Right ventricle myocardium inferior (tissue), 1 donor: ENCODE results near the gene FAM163B. TPM values are rescaled to one million over a fixed set of nuclear protein-coding genes. Genes with fewer than 3 reads are reported as not detected.

Source experiments
- ATAC-seq: fragments of 200-7000 bp; cut with Tn5 transposase; one replicate; pipeline ENCODE4 v1.9.1; 2020; ENCODE audit warnings: mild to moderate bottlenecking, moderate library complexity
- DNase-seq: peaks from one replicate; pipeline ENCODE4 v3.0.0; 2021; ENCODE audit errors: missing footprints
- intact Hi-C: fragments of 100-400 bp; cut with DNase I; formaldehyde crosslinking; loops from one replicate; pipeline ENCODE4 v1.11.0; 2022
- total RNA-seq: library from RNA; stranded (reverse); fragmentation: NEBNext Ultra II Directional; extraction: Animal tissue kit (Norgen Biotek cat#: 25700); gene quantifications from one replicate; pipeline ENCODE4 v1.2.1, GENCODE V29; 2021
- donor health status: DM: no; HTN: yes; CAD: no; lungs with severe emphysema.

The FAM163B gene
- total RNA-seq, 1 donor from 2014 or later: 0.22 TPM

DNA sequence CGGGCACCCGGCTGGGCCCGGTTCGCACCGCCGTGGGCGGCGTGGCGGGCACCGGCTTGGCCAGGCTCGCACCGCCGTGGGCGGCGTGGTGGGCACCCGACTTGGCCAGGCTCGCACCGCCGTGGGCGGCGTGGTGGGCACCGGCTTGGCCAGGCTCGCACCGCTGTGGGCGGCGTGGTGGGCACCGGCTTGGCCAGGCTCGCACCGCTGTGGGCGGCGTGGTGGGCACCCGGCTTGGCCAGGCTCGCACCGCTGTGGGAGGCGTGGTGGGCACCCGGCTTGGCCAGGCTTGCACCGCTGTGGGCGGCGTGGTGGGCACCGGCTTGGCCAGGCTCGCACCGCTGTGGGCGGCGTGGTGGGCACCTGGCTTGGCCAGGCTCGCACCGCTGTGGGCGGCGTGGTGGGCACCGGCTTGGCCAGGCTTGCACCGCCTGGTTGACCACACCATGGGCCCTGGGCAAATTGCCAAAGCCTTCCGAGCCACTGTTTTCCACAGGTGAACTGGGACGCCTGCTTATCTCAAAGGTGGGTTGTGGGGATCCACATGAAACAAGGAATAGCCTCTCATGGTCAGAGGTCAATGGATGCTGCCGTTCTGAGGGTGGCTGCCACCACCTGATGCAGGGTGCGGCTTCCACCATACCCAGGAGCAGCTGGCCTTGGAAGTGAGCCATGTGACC is 46.4 kb downstream of the FAM163B start:
- no peak for ATAC-seq
- DNase-seq: no peak
- intact Hi-C loops: no loop called here

DNA sequence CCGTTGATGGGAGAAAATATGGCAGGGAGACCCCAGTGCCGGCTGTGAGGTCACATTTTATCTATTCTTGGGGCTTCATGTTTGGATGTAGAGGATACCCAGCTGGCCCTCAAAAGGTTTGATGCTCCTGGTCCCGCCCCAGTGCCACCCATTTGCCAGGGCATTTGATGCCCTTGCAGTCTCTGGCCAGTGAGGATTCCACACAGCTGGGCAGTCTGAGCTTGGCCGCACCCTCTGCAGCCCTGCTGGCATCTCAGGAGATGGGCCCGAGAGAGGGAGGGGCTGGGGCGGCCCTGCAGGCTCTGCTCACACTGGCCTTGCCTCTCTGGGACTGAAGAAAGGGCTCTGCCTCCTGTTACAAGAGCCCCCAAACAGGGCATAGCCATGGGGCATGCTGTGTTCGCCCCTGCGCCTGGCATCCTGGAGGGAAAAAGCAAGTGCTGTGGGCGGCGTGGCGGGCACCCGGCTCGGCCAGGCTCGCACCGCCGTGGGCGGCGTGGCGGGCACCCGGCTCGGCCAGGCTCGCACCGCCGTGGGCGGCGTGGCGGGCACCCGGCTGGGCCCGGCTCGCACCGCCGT is 47.1 kb downstream of the FAM163B start:
- DNase-seq (no peak), ATAC-seq (no peak)
- intact Hi-C loops: no loop called here

DNA sequence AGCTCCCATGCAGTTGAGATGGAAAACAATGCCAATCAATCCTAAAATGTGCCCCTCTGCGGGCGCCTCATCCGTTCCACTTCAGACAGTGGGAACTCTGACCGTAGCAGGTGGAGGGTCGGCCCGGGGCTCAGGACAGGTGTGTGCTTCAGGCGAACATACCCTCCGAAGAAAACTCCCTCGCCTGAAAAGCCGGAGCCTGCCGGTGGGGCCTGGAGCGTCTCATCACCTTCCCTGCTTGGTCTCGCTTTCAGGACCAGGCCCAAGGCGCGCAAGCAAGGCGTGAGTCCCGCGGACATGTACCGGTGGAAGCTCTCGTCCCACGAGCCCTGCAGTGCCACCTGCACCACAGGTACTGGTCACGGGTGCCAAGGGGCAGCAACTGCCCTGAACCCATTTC is 48.2 kb downstream of the FAM163B start:
- no peak for ATAC-seq
- intact Hi-C loops: no loop called here

DNA sequence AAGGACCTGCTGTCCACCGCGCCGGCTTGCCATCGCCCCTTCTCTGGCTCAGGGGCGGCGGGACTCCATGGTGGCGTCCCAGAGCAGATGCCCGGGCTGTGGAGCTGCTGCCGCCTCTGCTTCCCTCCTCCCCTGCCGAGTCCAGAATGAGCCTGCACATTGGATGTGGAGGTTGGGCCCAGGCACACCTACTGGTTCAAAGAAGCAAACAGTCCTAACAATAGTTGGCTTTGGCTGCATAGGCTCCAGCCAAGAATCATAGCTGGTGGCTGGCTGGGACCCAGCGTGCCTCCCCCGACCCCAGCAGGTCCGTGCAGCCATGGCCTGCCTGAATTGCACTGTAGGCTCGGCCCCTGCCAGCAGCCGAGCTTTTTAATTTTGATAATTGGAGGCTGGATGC is 48.9 kb downstream of the FAM163B start:
- DNase-seq (no peak), ATAC-seq (peak; percentile 21)
- intact Hi-C loops: no loop called here

More for the DNA sequence above, 48.2 kb downstream of the FAM163B start:
- DNase-seq: no peak

DNA sequence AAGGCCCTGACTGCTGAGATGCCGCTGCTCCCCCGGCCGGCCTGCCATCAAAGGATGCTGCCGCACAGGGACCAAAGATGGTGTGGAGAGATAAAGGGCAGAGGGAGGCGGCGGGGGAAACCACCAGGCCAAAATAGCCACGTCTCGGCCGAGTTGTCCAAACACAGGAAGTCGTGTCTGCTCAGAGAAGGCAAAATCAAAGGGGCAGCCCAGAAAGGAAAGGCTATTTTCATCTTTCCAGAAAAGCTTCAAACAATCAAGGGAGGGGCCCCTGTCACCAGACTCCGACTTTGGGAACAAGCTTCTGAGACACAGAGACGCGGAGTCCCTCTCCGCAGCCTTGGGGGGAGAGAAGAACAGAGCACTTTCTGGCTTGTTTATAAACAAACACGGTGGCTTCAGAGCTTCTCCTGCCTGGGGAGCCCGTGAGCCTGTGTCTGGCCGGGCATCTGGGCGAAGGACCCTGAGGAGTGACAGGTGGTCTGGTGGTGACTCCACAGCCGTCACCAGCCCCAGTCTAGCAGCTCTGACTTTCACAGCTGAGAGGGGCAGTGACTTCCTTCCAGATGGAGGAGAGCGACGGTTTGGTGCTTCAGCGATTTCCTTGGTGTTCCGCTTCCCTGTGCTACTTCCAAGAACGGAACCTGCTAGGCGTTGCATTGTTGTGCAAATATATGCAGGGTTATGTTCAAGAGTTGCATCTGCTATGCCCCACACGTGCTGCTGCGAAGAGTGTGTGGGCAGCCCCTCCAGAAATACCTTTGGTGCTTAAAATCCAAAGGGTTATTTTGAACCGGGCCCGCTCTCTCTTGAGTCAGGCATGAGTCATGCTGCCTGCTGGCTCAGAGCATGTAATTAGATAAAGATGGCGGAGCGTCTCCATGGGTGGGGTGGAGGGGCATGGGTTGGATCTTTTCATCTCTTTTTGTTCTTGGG is 50.7 kb downstream of the FAM163B start:
- intact Hi-C loops: loop anchor here (2.0 kb wide), 1 partner anchor 20 kb away; no protein-coding TSS in a partner anchor
- DNase-seq (no peak), ATAC-seq (peak; percentile 37)

DNA sequence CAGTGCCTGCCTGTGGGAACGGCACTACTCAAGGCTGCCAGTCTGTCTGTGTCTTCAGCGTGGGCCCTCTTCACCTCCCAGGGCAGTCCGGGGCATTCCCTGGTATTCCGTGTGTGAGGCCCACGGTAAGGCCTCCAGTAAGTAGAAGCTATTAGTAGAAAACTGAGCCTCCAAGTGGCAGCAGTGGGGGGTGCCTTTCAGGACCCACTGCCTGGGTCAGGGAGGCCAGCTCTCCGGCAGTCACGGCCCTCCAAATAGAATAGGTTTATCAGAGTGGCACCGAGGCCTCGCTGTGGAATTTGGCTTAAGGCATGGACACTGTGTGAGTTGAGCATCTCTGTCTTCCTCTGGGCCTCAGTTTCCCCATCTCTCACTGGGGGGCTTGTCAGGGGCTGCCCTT is 51.6 kb downstream of the FAM163B start:
- intact Hi-C loops: no loop called here
- no peak for DNase-seq
- no peak for ATAC-seq

DNA sequence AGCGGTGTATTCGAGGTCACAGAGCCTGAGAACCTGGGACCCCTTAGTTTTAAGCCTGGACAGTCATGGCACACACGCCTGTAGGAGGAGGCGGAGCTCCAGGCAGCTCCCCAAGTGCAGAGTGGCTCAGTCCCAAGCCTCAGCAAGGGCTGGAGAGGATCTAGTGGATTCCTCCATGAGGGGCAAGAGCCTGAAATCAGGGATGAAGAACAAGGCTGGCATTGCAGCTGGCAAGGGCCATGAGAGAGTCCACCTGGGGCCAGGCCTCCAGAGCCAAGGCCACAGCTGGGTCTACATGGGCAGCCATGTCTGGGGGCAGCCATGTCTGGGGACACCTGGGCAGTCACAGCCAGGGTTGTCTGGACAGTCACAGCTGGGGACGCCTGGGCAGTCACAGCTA is 52.8 kb downstream of the FAM163B start:
- ATAC-seq (no peak), DNase-seq (no peak)
- intact Hi-C loops: loop anchor here (1.0 kb wide), 1 partner anchor 10 kb away; no protein-coding TSS in a partner anchor

DNA sequence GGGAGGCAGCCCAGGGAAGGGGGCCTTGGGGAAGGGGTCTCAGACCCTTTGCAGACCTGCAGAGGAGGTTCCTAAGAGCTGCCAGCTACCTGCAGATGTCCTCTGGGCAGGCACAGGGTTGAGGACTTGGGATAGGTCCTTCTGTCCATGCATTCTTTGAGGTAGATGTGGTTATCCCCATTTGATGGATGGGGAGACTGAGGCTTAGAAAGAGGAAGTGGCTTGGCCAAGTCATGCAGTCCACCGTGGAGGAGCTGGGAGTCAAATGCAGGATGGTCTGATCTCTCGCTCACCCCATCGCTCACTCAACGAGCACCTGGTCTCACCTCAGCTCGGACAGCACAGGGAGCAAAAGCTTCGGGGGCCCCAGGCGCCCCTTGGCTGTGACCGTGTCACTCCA is 54.5 kb downstream of the FAM163B start:
- intact Hi-C loops: no loop called here
- no peak for ATAC-seq
- no peak for DNase-seq

DNA sequence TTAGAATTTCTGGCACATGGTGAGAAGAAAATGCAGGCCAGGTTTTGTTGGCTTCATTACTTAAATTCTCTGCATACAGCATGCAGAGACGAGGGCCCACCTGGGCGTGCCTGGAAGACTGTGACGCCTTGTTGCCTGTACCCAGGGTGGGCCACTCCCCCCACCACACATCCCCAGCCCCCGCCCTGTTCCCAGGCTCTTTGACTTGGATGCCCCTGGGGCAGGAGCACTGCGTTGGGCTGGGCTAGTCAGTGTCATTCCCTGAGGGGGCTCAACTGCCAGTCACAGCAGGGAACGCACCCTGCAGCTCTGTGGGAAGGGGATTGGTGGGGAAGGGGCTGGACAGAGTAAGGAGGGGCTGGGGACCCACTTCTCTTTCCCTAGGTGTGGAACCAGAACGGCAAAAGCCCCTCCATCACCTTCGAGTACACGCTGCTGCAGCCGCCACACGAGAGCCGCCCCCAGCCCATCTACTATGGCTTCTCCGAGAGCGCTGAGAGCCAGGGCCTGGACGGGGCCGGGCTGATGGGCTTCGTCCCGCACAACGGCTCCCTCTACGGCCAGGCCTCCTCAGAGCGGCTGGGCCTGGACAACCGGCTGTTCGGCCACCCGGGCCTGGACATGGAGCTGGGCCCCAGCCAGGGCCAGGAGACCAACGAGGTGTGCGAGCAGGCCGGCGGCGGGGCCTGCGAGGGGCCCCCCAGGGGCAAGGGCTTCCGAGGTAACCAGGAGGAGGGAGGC is 55.0 kb downstream of the FAM163B start:
- DNase-seq (no peak), ATAC-seq (no peak)
- intact Hi-C loops: no loop called here

DNA sequence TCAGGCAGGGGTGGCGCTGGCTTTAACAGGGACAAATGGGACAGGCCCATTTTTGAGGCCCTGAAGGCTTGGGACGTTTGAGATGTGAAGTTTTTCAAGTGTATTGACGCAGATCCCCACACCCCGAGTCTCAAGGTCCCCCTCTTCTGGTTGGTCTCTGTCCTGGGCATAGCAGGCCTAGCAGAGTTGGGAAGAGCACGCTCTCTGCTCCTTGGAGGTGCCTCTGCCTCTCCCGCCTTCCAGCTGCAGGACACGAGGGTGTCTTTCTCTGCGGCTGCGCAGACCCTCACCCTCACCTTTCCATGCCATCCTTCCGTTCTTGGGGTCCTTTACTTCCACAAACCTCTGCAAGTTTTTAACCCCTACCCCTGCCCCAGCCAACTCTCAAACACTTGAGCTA is 56.1 kb downstream of the FAM163B start:
- ATAC-seq: no peak
- intact Hi-C loops: no loop called here
- DNase-seq: no peak

DNA sequence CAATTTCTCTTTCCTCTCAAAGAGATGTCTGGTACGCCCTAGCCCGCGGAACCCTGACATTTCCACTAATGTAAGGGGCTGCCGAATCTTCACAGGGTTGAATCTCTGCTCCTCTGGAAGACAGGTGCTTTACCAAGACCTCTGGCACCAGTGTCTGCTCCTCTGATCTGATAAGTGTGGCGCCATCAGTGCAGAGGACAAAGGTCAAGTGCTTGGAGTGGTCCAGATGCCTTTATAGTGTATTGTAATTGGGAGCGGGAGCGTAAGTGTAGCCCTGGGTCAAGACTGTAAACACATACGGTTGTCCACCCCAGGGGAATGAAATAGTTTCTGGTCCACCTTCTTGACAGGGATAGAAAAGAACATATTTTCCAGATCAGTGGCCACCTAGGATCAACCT is 57.0 kb downstream of the FAM163B start:
- ATAC-seq (no peak), DNase-seq (no peak)
- intact Hi-C loops: no loop called here

DNA sequence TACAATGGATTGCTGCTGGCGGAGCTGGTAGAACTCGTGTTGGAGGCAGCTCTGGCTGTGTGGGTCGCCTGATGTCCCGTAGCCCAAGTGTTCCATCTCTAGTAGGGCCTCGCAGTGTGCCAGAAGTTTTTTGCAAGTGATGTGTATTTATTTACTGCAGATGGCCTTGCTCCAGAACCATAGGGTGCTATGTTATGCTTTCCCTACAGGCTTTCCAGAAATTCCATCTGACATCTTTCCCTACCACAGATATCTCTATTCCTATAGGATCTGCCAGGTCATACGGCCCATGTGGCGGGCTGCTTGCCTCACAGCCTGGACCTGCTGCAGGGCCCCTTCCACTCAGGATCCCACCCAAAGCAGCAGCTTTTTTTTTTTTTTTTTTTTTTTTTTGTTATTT is 57.7 kb downstream of the FAM163B start:
- no peak for ATAC-seq
- DNase-seq: no peak
- intact Hi-C loops: no loop called here

DNA sequence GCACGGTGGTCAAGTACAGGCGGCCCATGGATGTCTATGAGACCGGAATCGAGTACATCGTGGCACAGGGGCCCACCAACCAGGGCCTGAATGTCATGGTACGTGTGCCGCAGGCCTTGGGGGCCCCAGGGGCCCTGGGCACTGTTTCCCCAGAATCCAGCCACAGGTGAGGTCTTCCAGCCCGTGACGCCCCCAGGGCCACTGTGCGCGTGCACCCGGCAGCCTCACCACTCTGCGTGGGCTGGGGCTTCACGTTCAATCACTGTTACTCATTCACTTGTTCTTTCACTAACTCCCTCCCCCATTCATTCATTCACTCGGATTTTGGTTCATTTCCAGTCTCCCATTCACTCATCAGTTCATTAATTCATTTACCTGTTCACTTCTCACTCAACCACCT is 62.1 kb downstream of the FAM163B start:
- no peak for DNase-seq
- intact Hi-C loops: no loop called here
- ATAC-seq: no peak

DNA sequence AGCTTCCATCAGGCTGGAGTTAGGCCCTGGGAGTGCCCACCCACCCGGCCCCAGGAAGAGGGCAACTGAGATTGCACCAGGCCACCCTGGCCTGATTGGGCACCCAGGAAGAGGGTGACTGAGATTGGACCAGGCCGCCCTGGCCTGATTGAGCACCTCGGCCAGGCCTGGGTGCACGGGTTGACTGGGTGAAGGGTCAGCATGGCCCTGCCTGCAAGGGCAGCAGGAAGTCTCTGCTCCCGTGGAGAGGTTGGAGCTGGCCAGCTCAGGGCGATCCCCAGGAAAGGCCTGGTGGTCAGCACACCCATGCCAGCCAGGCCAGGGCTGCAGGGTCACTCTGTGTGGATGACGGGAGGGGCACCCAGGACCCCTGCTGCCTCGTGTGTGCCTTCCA is 62.9 kb downstream of the FAM163B start:
- ATAC-seq (no peak), DNase-seq (no peak)
- intact Hi-C loops: loop anchor here (1.0 kb wide), 1 partner anchor 10 kb away; no protein-coding TSS in a partner anchor

DNA sequence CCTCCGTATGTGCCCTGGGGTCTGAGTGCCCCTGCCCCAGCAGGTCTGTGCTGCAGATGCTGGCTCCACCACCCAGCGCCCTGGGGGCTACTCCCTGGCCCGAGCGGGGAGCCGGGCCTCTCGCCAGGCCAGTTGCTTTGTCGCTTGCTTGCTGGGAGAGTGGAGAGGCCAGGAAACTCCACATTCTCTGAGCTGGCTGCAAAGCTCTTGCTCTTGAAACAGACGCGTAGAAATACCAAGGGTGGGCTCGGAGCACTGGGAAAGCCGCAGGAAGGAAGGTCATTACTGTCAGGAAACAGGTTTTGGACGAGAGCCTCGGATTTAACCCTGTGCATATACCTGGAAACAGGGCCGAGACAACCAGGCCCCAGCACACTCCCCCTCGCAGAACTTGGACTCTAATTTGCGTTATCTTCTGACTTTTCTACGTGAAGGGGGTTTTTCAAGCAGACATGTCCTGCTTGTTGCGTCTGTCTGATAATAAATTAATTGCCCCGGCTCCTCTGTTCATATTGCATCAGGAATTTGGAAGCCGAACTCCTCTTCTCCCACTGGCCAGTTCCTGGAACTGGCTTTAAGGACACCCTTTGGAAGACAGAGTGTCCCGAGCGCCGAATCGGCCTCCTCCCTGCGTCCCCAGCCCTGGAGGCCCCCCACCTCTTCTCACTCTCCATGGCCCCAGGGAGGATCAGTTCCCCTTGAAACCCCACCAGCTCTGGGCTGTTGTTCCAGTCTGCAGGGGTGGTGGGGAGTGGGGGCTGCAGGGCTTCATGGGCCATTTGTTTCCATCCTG is 63.5 kb downstream of the FAM163B start:
- intact Hi-C loops: loop anchor here (1.0 kb wide), 1 partner anchor 11 kb away; no protein-coding TSS in a partner anchor
- ATAC-seq (peak; percentile 73), DNase-seq (no peak)

DNA sequence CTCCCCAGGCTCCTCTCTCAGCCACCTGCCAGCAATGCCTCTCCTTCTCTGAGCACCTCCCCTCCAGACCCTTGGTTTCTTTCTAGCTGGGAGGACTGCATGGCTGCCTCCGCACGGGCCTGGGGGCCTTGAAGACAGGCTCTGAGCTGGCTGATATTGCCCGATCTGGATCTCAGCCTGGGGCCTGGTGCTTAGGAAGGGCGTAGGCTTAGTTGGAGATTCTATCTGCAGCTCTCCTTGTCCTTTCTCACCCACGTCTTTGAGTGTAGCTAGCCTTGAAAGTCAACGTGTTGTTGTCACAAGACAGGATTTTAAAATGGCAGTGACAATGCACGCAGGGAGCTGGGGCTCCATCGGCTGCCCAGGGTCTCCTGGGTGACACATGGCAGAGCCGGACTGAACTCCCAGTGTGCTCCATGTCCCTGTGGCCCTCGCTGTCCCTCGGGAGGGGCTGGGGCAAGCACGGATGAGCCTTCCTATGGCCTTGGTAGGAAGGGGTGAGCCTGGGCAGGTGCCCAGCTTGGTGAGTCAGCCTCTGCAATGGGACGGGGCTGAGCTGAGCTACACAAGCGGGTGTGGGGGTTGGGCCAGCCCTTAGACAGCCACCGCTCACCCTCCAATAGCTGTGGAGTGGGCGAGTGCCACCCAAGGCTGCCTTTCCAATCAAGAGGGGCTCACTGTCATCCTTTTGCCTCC is 65.3 kb downstream of the FAM163B start:
- intact Hi-C loops: no loop called here
- DNase-seq (no peak), ATAC-seq (no peak)

DNA sequence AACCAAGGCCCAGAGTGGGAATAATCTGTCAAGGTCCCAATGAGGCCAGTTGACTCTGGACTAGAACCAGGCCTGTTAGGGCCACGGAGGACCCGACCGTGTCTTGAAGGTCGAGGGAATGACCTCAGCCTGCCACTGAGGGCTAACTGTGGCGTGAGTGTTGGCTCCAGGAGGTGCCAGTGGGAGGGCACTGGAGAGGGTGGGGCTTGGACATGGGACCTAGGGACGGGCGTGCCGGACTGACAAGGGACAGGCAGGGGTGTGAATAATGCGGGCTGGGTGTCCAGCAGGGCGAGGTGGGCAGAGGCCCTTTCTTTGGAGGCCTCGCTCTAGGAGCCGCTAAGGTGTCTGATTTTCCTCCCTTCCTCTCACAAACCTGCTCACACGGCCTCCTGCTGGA is 67.2 kb downstream of the FAM163B start:
- no peak for DNase-seq
- intact Hi-C loops: no loop called here
- ATAC-seq: no peak

DNA sequence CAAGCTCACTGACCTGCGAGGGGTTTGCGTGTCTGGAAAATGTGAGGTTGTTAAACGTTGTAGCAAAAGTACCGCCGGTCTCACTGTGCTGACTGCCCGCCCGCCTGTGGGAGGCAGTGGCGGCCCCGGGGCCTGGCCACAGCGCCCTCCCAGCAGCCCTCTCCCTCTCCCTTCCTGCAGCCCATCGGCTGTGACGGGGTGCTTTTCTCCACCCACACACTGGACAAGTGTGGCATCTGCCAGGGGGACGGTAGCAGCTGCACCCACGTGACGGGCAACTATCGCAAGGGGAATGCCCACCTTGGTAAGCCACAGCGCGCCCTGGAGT is 68.5 kb downstream of the FAM163B start:
- intact Hi-C loops: no loop called here
- DNase-seq (no peak), ATAC-seq (no peak)
